ENCODE measurements around the gene U2AF2. TPM values are rescaled to one million over a fixed set of nuclear protein-coding genes. Genes with fewer than 3 reads are reported as not detected.

U2AF2 gene
- polyA plus RNA-seq, 2 of the 4 experiments (the other 2 are of a cell fraction): 157 to 302 TPM

DNA sequence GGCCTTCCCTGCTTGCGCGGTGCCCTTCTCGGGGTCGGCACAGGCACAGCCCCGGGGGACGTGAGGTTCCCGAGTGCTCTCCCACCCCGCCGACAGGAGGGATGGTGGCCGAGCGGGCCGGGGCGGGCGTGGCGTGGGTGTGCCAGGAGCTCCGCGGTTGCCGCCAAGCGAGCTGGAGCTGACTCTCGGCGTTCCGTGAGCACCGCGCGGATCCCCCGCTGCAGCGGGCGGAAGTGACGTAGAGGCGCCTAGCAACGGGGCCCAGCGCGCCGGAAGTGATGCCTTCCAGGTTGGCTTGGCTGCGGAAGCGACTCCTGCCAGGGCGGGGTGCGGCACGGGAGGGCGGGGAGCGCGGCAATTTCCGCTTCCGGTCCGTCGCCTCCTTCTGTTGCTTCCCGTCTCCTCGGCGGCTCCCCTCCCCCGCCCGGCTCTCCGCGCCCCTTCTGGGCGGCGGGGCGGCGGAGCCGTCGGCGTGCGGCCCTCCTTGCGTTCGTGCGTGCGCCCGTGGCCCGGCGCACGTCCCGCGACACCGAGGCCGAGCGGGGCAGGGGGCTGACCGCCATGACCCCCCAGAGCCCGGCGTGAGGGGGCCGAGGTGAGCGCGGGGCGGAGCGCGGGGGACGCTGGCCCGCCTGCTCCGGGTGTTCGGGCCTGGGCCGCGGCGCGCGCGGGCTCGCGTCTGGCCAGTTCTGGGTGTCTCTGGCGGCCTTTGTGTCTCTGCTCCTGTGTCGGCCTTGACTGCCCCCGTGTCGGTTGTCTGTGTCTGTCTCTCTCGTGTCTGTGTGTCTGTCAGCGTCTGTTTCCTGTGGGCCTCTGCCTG, 20.2 kb downstream of the U2AF2 start, which contains the start of gene EPN1:
TSS of gene EPN1 (plus strand) at position 386 of the 820 bp plus-strand sequence. CDS start 3,402 bp downstream, outside the sequence.
- H3K4me2 ChIP-seq: peak within 1 kb of the TSS; percentile 97
- peak within 1 kb of the TSS; percentile 94 to 96 for H3K27ac ChIP-seq
- FAIRE-seq (no peak), ATAC-seq (peak; percentile 83 to 85), DNase-seq (ENCODE audit: low read depth in 1 of 2, low spot score in 1 of 2) (peak; percentile 98 to 99)
- H3K9me3 ChIP-seq: no peaks in the 10 kb centered on the region
- CTCF ChIA-PET: no interaction called here
- peaks cover 54% of the 10 kb centered on the region for H3K4me1 ChIP-seq
- POLR2A ChIA-PET: interaction anchor here (0.8 kb wide), 1 partner anchor 20 kb away, joined by 3 read pairs; the partner anchor contains the start of gene U2AF2
- H3K4me3 ChIP-seq: peak within 1 kb of the TSS; percentile 93
- TF ChIP-seq ESRRA (IDR thresholded peaks at IDR 0.05; ENCODE audit: borderline replicate concordance, low read length): no peak
- peak; percentile 76; the same call in 1 of the 2 replicates for TF ChIP-seq MAZ (IDR thresholded peaks at IDR 0.05; ENCODE audit: borderline replicate concordance, low read depth, low read length)
- no peak for TF ChIP-seq ZSCAN20 (CRISPR knock-in tag; IDR thresholded peaks at IDR 0.05)
- TF ChIP-seq, protein P1, sequence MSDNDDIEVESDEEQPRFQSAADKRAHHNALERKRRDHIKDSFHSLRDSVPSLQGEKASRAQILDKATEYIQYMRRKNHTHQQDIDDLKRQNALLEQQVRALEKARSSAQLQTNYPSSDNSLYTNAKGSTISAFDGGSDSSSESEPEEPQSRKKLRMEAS (IDR thresholded peaks at IDR 0.05): peak; percentile 85
- TF ChIP-seq, protein P2, sequence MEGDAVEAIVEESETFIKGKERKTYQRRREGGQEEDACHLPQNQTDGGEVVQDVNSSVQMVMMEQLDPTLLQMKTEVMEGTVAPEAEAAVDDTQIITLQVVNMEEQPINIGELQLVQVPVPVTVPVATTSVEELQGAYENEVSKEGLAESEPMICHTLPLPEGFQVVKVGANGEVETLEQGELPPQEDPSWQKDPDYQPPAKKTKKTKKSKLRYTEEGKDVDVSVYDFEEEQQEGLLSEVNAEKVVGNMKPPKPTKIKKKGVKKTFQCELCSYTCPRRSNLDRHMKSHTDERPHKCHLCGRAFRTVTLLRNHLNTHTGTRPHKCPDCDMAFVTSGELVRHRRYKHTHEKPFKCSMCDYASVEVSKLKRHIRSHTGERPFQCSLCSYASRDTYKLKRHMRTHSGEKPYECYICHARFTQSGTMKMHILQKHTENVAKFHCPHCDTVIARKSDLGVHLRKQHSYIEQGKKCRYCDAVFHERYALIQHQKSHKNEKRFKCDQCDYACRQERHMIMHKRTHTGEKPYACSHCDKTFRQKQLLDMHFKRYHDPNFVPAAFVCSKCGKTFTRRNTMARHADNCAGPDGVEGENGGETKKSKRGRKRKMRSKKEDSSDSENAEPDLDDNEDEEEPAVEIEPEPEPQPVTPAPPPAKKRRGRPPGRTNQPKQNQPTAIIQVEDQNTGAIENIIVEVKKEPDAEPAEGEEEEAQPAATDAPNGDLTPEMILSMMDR (IDR thresholded peaks at IDR 0.05): no peak
- TF ChIP-seq, protein P3, sequence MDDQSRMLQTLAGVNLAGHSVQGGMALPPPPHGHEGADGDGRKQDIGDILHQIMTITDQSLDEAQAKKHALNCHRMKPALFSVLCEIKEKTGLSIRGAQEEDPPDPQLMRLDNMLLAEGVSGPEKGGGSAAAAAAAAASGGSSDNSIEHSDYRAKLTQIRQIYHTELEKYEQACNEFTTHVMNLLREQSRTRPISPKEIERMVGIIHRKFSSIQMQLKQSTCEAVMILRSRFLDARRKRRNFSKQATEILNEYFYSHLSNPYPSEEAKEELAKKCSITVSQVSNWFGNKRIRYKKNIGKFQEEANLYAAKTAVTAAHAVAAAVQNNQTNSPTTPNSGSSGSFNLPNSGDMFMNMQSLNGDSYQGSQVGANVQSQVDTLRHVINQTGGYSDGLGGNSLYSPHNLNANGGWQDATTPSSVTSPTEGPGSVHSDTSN (IDR thresholded peaks at IDR 0.05): peak; percentile 93
- no peak for TF ChIP-seq RCOR1 (IDR thresholded peaks at IDR 0.05; ENCODE audit: low read depth, low read length)
- TF ChIP-seq, protein P4, sequence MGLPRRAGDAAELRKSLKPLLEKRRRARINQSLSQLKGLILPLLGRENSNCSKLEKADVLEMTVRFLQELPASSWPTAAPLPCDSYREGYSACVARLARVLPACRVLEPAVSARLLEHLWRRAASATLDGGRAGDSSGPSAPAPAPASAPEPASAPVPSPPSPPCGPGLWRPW (IDR thresholded peaks at IDR 0.05): no peak
- no peak for TF ChIP-seq CBX2 (IDR thresholded peaks at IDR 0.05; ENCODE audit: borderline replicate concordance, low read depth)
- no peak for TF ChIP-seq SREBF2 (IDR thresholded peaks at IDR 0.05)
- no peak for TF ChIP-seq ZFP36 (IDR thresholded peaks at IDR 0.05; ENCODE audit: borderline replicate concordance, partially characterized antibody)
- no peak for TF ChIP-seq KDM1A (IDR thresholded peaks at IDR 0.05; ENCODE audit: low read depth)
- TF ChIP-seq NPAS2 (CRISPR knock-in tag; IDR thresholded peaks at IDR 0.05; ENCODE audit: borderline replicate concordance): no peak
- no peak for TF ChIP-seq EHMT2 (IDR thresholded peaks at IDR 0.05; ENCODE audit: low read depth)
- no peak for TF ChIP-seq CBX8 (IDR thresholded peaks at IDR 0.05)
- TF ChIP-seq POLR2A (IDR thresholded peaks at IDR 0.05; ENCODE audit: low read length): no peak; the same call in none of the 2 replicates
- no peak for TF ChIP-seq FOXS1 (CRISPR knock-in tag; IDR thresholded peaks at IDR 0.05)
- no peak for TF ChIP-seq NFE2L2 (conservative IDR thresholded peaks at IDR 0.05; ENCODE audit: low read length)
- no peak for TF ChIP-seq ZC3H11A (IDR thresholded peaks at IDR 0.05)
- no peak for TF ChIP-seq FOSL2 (IDR thresholded peaks at IDR 0.05)
- peak; percentile 7; the same call in 1 of the 2 replicates for TF ChIP-seq FOSL2 (CRISPR knock-in tag; IDR thresholded peaks at IDR 0.05)
- peak; percentile 28; the same call in 1 of the 2 replicates for TF ChIP-seq KDM5A (IDR thresholded peaks at IDR 0.05)
- peak; percentile 72; the same call in 1 of the 2 replicates for TF ChIP-seq HOXA7 (CRISPR knock-in tag; IDR thresholded peaks at IDR 0.05)
- TF ChIP-seq BHLHE40 (IDR thresholded peaks at IDR 0.05; ENCODE audit: low read depth, low read length): 0 out of 2 replicates have a peak, but pooled peaks have one; percentile 52
- TF ChIP-seq MYC (IDR thresholded peaks at IDR 0.05; ENCODE audit: borderline replicate concordance, low read length): no peak
- no peak for TF ChIP-seq ZNF302 (CRISPR knock-in tag; IDR thresholded peaks at IDR 0.05)
- TF ChIP-seq EP300 (IDR thresholded peaks at IDR 0.05): no peak
- 0 out of 2 replicates have a peak, but pooled peaks have one; percentile 53 for TF ChIP-seq FOSB (CRISPR knock-in tag; IDR thresholded peaks at IDR 0.05)
- no peak for TF ChIP-seq CEBPB (IDR thresholded peaks at IDR 0.05)
- peak; percentile 29; the same call in 1 of the 2 replicates for TF ChIP-seq GATA3 (IDR thresholded peaks at IDR 0.05; ENCODE audit: borderline replicate concordance)
- TF ChIP-seq, protein P5, sequence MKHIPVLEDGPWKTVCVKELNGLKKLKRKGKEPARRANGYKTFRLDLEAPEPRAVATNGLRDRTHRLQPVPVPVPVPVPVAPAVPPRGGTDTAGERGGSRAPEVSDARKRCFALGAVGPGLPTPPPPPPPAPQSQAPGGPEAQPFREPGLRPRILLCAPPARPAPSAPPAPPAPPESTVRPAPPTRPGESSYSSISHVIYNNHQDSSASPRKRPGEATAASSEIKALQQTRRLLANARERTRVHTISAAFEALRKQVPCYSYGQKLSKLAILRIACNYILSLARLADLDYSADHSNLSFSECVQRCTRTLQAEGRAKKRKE (CRISPR knock-in tag; IDR thresholded peaks at IDR 0.05; ENCODE audit: low read depth): no peak
- TF ChIP-seq RARB (CRISPR knock-in tag; IDR thresholded peaks at IDR 0.05): no peak
- peak; percentile 86 to 94; a peak in 4 of 5 replicates for TF ChIP-seq JUN (IDR thresholded peaks at IDR 0.05)
- TF ChIP-seq TFCP2L1 (CRISPR knock-in tag; IDR thresholded peaks at IDR 0.05): 0 out of 2 replicates have a peak, but pooled peaks have one; percentile 45
- TF ChIP-seq POLR2AphosphoS2 (conservative IDR thresholded peaks at IDR 0.05; ENCODE audit: low read length): peak; percentile 94
- TF ChIP-seq RFX5 (IDR thresholded peaks at IDR 0.05): 0 out of 2 replicates have a peak, but pooled peaks have one; percentile 66
- TF ChIP-seq, protein P6, sequence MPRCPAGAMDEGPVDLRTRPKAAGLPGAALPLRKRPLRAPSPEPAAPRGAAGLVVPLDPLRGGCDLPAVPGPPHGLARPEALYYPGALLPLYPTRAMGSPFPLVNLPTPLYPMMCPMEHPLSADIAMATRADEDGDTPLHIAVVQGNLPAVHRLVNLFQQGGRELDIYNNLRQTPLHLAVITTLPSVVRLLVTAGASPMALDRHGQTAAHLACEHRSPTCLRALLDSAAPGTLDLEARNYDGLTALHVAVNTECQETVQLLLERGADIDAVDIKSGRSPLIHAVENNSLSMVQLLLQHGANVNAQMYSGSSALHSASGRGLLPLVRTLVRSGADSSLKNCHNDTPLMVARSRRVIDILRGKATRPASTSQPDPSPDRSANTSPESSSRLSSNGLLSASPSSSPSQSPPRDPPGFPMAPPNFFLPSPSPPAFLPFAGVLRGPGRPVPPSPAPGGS (IDR thresholded peaks at IDR 0.05): 0 out of 3 replicates have a peak, but pooled peaks have one; percentile 22
- 2% methylated on average over 24 of the region's 101 CpGs for whole genome bisulfite sequencing (ENCODE audit: missing lambda C conversion rate)
